HG03521 (cell line): ENCODE results near the gene KRT78.

Source experiments
- ATAC-seq: cut with Tn5 transposase; IDR thresholded peaks from one replicate; pipeline ENCODE4 v1.9.1; 2021; ENCODE audit warnings: mild to moderate bottlenecking, moderate library complexity; ENCODE audit not compliant: unreplicated experiment

KRT78 gene

DNA sequence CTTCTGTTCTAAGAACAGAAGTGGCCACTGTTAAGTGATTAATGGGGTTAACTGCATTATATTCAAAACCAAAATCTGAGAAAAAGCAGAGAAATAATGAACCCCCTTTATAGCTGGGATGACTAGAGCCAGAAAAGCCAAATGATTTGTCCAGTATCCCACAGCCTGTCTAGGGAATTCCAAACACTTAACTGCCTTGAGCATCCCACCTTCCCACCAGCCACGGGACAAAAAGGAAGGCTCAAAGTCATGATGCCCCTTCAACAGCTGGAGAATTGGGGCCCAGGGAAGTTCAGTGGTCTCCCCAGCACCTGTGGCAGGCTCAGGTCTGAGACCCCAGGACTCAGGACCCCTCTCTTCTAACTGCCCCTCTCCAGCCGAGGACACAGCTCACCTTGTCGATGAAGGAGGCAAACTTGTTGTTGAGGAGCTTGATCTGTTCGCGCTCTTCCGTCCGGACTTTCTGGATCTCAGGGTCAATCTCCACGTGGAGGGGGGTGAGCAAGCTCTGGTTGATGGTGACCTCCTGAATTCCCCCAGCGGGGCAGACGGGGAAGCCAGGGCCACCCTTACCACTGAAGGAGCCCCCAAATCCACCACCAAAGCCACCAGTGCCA lies 35.5 kb downstream of the KRT78 start:
- ATAC-seq = no peak

DNA sequence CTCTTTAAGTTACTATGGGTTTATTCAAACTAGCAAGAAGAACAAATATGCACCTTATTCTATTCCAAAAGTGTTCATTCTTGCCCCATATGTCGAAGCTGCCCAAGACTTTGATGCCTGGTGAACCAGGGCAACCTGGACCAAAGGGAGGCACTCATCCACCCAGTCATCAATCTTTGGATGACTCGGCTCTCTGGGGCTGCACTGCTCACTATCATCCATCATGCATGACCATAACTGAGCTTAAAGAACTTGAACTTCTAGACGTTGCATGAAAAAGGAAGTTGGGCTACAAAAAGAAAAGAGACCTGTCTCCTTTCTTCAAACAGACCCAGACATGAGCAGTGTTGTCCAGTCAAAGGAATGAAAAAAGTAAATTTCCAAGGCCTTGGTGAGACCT lies 36.0 kb downstream of the KRT78 start:
- no peak for ATAC-seq

DNA sequence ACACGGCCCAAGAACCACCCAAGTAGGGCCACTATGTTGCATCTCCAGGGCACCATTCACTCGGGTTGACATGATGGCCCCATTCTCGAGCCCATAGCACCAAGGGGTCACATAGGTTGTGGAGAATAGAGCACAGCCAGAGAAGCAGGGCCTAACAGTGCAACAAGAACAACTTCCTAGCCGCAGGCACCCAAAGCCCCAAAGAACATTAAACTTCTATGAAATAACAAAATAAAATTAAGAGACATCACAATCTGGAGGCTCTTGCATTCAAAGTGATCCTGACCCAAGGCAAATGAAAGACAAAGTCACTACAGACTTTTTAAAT lies 36.8 kb downstream of the KRT78 start:
- no peak for ATAC-seq

DNA sequence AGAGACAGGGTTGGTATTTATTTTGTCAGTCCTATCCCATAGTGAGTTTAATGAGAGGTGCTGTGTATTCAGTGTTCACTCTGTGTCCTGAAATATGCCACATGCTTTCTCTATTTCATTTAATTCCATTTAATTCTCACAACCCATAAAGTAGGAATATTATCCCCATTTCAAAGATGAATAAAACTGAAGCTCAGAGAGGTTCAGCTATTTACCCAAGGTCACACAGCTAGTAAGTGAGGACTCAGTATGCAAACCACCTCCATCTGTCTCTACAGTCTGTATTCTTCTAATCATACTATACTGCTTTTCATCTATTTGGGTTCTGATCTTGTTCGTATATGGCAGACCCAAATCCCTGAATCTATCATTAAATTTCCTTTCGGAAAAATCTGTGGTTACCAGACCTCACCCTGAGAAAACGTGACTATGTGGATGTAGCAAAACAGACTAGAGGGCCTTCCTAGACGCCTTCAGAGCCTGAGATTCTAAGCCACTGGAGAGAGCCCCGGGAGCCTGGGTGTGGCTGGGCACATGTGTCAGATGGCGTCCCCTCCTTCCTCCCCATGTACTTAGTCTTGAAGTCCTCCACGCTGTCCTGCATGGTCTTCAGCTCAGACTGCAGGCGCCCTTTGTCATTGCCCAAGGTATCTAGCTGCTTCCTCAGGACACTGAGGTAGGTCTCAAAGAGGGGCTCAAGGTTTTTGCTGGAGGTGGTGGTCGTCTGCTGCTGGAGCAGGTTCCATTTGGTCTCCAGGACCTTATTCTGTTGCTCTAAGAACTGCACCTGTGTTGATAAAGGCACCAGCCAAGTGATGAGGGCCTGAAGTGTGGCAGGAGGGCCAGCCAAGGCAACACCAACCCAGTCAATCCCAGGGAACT lies 37.4 kb downstream of the KRT78 start:
- no peak for ATAC-seq

DNA sequence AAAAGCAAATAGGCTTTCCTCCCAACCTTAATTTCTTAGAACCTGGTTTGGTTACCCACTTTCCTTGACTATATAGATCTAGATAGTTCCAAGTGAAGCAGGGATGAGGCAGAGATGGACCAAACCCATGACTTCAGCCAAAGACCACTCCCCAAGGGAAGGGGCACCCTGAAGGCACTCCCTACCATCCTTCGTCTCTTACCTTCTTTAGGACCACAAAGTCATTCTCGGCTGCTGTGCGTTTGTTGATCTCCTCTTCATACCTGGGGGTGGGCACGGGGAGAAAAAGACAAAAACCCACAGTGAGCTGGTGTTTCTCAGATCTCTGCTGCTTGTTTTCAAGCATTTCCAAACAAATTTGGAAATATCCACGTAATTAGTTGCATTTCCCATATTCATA lies 38.2 kb downstream of the KRT78 start:
- ATAC-seq = no peak

DNA sequence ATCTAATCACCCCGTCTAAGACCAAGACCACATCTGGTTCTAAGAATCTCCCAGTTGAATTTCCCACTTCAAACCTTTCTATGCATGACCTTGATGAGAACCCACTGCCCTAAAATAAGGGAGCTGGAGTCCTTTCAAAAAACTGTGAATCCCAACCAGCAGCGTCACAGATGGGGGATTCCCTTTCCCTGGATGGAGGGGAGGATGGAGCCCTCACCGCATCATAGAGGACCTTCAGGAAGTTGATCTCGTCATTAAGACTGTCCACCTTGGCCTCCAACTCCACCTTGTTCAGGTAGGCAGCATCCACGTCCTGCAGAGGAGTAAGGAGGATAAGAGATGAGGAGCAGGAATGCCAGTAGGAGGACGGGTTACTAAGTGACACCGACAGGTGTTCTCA lies 39.6 kb downstream of the KRT78 start:
- ATAC-seq = no peak

DNA sequence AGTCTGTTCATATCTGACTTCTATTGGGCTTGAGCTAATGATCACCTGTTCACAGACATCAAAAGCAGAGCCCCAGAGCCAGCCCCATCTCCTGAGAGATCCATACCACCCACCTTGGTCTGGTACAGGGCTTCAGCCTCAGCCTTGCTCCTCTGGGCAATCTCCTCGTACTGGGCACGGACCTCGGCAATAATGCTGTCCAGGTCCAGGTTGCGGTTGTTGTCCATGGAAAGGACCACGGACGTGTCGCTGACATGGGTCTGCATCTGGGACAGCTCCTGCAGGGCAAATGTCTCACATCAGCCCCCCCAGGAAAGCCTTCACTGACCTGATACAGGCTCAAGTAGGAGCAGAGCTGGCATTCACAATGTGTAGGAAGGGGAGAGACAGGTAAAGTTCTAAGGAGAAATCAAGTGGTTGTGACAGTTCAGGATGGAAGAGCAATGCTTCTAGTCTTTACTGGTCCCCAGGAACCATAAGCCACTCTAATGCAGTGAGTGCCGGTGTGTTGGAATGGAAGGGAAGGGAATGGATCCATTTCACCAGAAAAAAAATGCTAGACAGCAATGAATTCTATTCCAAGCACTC lies 40.1 kb downstream of the KRT78 start:
- no peak for ATAC-seq

DNA sequence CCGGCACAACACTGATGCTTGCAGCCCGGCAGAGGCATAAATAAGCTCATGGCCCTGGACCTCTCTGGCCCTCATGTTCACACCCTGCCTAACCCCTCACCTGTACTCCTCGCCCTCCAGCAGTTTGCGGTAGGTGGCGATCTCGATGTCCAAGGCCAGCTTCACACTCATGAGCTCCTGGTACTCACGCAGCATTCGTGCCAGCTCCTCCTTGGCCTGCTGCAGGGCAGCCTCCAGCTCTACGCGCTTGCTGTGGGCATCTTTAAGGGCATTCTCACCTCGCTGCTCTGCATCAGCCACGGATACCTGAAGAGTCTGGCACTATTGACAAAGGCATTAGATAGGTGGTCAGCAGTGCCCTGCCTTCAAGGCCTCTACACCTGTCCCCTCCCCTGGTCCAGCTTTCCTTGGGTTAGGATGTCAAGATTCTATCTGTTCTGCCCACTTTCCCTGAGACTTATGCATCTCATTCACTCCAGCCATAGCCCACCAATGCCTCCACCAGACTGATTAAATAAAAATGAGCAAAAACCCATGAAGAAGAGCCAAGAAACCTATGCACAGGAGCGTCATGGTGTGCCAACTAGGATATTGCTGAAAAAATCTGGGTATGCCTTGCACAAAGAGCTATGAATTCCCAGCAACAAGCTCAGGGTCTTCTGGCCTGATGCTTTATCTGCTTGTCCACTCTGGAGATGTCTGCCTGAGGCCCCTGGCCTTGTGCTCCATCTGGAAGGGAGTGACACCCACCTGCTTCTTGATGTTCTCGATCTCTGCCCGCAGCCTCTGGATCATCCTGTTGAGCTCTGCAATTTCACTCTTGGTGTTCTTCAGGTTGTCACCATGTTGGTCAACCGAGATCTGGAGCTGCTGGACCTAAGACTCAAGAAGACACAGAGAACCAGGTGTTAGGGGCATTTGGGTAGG lies 41.0 kb downstream of the KRT78 start:
- ATAC-seq = no peak

DNA sequence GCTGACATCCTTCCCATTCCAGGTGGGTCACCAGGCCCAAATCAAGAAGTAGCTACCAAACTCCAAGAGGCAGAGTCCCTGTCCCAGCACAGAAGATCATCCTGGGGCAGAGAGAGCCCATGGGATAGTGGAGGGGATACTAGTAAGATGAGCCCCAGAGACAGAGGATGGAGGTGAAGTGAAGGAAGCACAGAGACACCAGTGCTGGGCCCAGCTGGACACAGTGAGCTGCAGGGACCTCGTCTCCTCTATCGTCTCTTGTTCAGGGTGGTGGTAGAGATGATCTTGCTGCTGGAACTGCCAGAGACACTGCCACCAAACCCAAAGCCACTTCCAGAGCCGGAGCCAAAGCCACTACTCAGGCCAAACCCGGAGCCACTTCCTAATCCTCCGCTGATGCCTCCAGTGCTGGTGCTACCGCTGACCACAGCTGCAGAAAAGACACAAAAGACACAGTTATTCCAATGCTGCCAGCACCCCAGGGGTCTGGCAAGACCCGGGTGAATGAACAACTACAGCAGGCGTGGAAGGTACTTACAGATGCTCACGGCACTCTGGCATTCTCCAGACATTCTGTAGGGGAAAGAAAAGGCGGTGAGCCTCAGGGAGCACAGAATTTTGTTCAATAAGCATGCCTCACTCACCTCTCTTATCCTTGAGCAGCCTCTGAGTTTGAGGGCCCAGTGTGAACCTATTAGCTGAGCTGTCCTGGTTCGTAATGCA lies 41.8 kb downstream of the KRT78 start:
- no peak for ATAC-seq

DNA sequence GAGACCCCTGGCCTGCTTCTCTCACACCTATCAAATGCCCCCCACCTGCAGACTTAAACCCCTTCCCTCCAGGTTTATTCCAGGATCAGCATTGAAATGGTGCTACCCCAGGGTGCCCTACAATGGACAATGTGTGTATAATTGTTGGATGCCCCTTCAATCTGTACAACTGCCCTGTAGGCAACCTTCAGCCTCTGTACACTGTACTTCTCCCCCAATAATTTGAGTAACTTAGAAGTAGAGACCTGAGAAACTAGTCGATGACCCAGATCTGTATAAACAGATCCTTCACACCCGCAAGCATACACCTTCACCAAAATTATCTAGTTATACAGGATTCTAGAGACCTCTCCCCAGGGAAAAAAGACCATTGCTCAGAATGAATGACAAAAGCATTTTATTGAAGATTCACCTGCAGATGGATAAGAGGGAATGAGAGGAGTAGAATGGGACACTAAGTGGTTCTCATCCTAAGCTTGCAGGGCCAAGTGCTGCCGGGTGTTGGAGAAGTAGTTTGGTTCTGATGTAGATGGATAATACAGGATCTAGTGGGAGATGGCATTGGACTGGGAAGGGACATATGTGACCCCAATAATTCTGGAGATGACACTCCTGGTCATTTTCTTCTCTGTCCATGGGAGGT lies 42.5 kb downstream of the KRT78 start:
- ATAC-seq = no peak

DNA sequence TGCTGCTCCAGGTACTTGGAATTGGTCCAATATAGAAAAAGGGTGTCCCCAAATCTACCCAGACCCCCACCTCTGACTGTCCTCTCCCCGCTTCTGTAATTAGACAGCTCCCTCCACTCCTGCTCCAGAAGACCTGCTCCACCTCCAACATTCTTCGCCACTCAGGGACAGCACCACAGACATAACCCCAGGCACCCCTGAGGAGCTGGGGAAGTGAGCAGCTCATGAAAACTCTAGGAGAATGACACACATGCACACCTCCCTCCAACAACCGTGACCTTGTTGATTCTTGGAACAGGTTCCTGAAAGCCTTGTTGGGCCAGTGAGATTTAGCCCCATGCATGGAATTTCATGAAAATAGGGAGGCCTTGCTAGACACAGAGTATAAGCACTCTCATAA lies 43.1 kb downstream of the KRT78 start:
- no peak for ATAC-seq

DNA sequence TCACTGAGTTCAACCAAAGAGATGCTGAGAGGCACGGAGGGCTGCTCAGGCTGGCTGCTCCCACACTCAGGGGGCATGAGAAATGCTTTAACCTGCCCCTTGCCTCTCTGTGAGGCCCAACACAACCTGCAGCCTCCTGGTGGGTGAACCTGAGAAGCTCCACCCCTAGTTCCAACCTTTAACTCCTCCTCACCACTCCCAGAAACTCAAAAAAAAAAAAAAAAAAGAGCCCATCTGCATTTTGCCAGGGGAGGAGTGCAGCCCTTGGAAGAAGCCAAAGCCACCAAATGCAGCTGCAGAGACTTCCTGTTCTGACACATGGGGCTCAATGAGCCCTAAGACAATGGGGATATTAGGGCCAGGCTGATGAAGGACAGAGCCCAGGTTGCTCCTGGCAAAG lies 43.8 kb downstream of the KRT78 start:
- ATAC-seq = no peak

DNA sequence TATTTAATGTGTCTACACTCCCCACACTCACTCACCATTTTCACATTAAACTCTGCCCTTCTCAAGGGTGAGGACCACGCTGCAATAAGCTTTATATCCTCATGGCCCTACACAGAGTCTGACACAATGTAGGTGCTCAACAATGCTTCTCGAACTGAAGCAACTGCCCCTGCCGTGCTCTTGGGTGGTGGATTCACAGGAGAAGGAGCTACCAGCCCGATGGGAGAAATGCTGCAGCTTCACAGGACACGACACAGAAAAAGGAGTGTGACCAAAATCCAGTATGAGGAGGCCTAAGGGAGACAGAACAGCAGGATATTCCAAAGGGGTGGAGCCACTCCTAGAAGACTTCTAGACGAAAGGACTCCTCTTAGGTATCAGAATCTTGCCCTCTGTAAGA lies 46.4 kb downstream of the KRT78 start:
- ATAC-seq = no peak

DNA sequence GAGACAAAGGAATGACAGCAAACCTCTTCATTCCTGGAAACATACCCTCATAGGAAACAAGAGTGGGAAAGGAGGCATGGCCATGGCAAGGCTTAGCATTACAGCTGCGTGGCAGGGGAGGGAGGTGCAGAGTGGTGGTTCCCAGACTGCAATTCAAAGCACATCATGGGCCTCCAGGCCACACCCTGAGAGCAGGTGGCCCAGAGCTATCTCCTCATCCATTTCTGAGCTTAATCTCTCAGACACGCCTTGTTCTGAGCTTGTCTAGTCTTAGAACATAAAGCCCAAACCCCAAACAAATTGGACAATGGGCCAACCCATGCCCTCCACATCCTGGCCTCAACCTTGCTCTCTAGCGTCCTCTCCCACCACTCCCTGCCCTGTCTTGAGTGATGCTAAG lies 47.0 kb downstream of the KRT78 start:
- no peak for ATAC-seq

DNA sequence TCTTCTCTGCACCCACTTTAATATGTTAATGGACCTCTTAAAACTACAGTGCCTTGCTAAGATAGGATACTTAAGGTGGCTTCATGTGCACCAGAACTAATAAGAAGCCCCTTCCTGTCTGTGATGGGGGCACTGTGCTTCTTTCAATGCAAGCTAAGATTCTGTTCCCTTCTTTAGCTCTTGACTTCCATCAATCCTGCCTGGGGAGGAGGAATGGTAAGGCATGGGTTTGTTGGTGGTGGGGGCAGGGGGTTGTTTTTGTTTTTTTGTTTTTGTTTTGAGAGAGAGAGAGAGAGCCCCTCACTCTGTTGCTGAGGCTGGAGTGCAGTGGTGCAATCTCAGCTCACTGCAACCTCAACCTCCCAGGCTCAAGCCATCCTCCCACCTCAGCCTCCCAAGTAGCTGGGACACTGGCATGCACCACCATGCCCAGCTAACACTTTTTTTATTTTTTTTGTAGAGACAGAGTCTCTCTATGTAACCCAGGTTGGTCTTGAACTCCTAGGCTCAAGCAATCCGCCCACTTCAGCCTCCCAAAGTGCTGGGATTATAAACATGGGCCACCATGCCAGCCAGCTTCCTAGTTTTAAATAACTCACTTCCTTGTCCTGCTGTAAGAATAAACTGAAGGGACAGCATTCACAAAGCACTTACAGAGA lies 48.4 kb downstream of the KRT78 start:
- ATAC-seq = no peak

DNA sequence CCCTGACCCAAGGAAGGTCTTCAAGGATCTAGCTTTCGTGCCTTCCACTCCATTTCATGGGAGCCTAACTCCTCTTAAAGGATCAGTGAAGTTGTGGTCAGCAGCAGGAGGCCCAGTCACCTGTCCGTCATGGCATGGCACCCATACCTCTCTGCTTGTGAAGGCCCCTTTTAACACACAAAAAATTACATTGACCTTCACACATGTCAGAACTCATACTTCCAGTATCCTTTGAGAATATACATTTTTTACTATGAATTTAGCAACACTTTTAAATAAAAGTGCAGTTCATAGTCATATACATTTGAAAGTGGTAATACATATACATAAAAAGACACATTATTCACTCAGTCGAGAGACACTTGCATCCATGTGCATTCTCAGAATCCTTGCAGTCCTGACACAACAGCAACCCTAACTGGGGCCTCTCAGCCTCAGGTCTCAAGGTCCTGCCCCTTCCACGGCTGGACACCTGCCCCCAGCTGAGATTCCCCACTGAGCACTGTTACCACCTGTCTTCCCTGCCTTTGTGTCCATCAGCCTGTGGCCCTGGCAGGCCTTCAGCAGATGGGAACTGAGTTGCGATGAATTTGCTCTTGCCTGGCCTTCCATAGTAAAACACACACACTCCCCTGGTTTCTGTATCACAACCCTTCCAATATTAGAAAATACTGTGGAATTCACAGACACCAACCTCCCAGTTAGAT lies 49.1 kb downstream of the KRT78 start:
- ATAC-seq = no peak

DNA sequence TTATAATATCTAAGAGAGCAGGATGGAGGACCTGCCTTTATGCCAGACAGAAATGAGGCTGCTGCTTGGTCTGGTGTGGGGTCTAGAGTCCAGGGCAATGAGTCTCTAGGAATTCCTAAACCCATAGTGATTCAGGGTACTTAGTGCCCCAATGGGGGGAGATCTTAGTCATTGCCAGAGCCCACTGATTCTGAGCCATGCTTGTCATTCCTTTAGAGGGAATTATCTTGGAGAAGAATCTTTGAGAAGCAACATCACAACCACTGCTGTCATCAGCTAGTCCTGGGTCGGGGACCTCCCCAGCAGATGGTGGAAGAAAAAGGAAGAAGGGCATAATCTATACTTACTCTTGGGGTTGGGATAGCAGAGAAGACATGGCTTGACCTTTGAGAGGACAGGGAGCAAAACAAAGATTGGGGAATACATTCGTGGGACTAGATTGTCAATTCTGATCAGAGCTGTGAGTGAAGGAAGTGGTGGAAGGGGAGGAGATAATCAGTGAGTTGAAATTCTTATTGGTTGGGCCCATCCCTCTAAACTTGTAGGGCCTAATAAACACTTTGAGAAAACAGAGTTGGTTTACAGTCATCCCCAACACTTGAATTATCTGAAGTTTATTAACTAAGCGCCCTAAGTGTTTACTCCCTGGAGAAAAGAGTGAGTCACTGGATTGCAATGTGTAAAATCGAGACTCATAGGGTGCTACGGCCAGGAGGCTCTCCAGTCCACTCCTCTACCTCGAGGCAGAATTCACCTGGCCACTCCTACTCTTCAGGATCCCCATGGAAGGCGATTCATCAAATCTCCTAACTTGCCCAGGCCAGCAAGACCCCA lies 49.9 kb downstream of the KRT78 start:
- ATAC-seq = no peak

DNA sequence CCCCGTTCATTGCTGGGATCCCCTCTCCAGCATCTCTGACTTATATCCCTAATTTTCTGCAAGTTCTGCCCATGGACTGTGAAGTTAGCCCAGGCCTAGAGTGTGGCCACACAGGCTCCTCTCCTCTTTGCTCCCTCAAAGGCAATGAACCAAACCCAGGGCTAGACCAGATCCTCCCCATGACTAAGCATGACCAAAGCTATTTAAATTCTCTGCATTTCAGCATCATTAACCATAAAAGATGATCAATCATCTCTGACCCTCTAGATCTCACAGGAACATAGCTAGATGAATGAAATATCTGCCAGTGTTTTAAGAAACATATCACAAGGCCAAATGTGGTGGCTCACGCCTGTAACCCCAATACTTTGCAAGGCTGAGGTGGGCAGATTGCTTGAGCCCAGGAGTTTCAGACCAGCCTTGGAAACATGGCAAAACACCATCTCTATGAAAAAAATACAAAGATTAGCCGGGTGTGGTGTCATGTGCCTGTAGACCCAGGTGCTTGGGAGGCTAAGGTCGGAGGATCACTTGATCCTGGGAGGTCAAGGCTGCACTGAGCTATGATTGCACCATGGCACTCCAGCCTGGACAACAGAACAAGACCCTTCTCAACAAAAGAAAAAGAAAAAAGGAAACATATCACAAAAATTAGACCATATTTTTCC lies 50.7 kb downstream of the KRT78 start:
- ATAC-seq = no peak
